ENCODE results near the gene SLC39A8.

DNA sequence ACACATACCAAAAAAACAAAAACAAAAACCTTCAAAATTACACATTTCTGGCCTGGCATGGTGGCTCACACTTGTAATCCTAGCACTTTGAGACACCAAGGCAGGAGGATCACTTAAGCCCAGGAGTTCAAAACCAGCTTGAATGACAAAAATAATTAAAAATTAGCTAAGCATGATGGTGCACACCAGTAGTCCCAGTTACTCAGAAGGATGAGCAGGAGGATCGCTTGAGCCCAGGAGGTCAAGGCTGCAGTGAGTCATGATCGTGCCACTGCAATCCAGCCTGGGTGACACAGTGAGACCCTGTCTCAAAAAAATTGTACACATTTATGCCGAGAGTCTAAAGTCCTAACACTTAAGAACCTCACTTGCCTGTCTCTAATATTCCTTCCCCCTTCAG, 18.3 kb downstream of the SLC39A8 start:
- TF ChIP-seq RAD21 (IDR thresholded peaks at IDR 0.05; ENCODE audit: low read depth) (no peak), EGR1 (IDR thresholded peaks at IDR 0.05) (no peak), EP300 (IDR thresholded peaks at IDR 0.05; ENCODE audit: borderline replicate concordance) (no peak), YY1 (IDR thresholded peaks at IDR 0.05; ENCODE audit: low read depth) (no peak), TEAD4 (IDR thresholded peaks at IDR 0.05) (no peak), NFIC (IDR thresholded peaks at IDR 0.05) (no peak), MAX (IDR thresholded peaks at IDR 0.05) (no peak), TCF12 (IDR thresholded peaks at IDR 0.05; ENCODE audit: low read depth) (no peak), TAF1 (IDR thresholded peaks at IDR 0.05; ENCODE audit: low read depth) (no peak), CREB1 (IDR thresholded peaks at IDR 0.05; ENCODE audit: low read depth) (no peak), ZBTB7A (IDR thresholded peaks at IDR 0.05; ENCODE audit: low read depth) (no peak), CEBPB (IDR thresholded peaks at IDR 0.05) (no peak)
- TF ChIP-seq, protein P1, sequence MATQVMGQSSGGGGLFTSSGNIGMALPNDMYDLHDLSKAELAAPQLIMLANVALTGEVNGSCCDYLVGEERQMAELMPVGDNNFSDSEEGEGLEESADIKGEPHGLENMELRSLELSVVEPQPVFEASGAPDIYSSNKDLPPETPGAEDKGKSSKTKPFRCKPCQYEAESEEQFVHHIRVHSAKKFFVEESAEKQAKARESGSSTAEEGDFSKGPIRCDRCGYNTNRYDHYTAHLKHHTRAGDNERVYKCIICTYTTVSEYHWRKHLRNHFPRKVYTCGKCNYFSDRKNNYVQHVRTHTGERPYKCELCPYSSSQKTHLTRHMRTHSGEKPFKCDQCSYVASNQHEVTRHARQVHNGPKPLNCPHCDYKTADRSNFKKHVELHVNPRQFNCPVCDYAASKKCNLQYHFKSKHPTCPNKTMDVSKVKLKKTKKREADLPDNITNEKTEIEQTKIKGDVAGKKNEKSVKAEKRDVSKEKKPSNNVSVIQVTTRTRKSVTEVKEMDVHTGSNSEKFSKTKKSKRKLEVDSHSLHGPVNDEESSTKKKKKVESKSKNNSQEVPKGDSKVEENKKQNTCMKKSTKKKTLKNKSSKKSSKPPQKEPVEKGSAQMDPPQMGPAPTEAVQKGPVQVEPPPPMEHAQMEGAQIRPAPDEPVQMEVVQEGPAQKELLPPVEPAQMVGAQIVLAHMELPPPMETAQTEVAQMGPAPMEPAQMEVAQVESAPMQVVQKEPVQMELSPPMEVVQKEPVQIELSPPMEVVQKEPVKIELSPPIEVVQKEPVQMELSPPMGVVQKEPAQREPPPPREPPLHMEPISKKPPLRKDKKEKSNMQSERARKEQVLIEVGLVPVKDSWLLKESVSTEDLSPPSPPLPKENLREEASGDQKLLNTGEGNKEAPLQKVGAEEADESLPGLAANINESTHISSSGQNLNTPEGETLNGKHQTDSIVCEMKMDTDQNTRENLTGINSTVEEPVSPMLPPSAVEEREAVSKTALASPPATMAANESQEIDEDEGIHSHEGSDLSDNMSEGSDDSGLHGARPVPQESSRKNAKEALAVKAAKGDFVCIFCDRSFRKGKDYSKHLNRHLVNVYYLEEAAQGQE (IDR thresholded peaks at IDR 0.05; ENCODE audit: low read depth): no peak
